ENCODE results near the gene FOXP1. TPM values are rescaled to one million over a fixed set of nuclear protein-coding genes. Genes with fewer than 3 reads are reported as not detected.
A peak's percentile ranks its signal among the peaks of the same experiment; 100 is the strongest.

Gene FOXP1
- total and polyA plus RNA-seq, 2 of the 13 experiments (the other 11 are each of a cell fraction or from before 2014, with no cell fraction given) = 40.4 to 59.0 TPM

GRCh38 chr3:71033681-71034220 is 549.8 kb downstream of the FOXP1 start:
- H3K79me2 ChIP-seq (ENCODE audit: insufficient read depth, low read length) = peaks cover 25% of the 10 kb centered on the region
- no peak overlapping the region for H3K27ac ChIP-seq (ENCODE audit: extremely low read length, insufficient read depth, low read length)
- H3K4me1 ChIP-seq (ENCODE audit: insufficient read depth, low read length) = peaks cover 26% of the 10 kb centered on the region
- H3K9ac ChIP-seq (ENCODE audit: insufficient read depth, low read depth, low read length) = no peak overlapping the region
- TF ChIP-seq RBM22 (optimal IDR thresholded peaks at IDR 0.05; ENCODE audit: low read length) (peak; percentile 55), ZNF362 (CRISPR knock-in tag; IDR thresholded peaks at IDR 0.05; ENCODE audit: borderline replicate concordance) (no peak)
- ChIA-PET CTCF (ENCODE audit: low intra/inter-chr PET ratio, low total read pairs) (no interaction called here), POLR2A (no interaction called here)
- peaks cover 19 to 71% of the 10 kb centered on the region in 2 experiments for H3K36me3 ChIP-seq (replicated peaks in 1 of 2; ENCODE audit: control insufficient read depth in 1 of 2, insufficient read depth in 2 of 2, low read length in 2 of 2)
- no peaks in the 10 kb centered on the region for H3K9me3 ChIP-seq (ENCODE audit: low read length)
- 99% methylated on average over 8 of the region's 9 CpGs for WGBS (ENCODE audit: low lambda C conversion rate)
- FAIRE-seq (no peak), ATAC-seq (no peak), DNase-seq (ENCODE audit: low spot score) (no peak)
- H4K20me1 ChIP-seq (ENCODE audit: insufficient read depth, low read length) = 0 out of 2 replicates have a peak, but pooled peaks cover 4% of the 10 kb centered on the region
- no peaks in the 10 kb centered on the region for H3K27me3 ChIP-seq (ENCODE audit: control insufficient read depth in 1 of 2, insufficient read depth in 2 of 2, low read length in 2 of 2)
- BruUV-seq (replicated peaks) = no TSS peak
- no peak overlapping the region for H3K4me3 ChIP-seq (replicated peaks in 1 of 3; ENCODE audit: insufficient read depth in 1 of 3, low read depth in 2 of 3, low read length in 3 of 3)
- intact Hi-C loops (cut with micrococcal nuclease; ENCODE audit: unreplicated experiment) = no loop called here
- in situ Hi-C loops (cut with HindIII; ENCODE audit: extremely low pct_ligation_motif_present, low pct_unique_long_range_greater_than_20kb) = no loop called here
- H3K4me2 ChIP-seq (ENCODE audit: low read depth, low read length) = no peak overlapping the region
- H2AFZ ChIP-seq (ENCODE audit: low read length) = no peak overlapping the region

- intact Hi-C loops (cut with micrococcal nuclease; ENCODE audit: unreplicated experiment) = no loop called here
These were observed 551.5 kb downstream of the FOXP1 start for GRCh38 chr3:71031914-71032521.

More at GRCh38 chr3:71031914-71032521, 551.5 kb downstream of the FOXP1 start:
- Histone ChIP-seq H3K4me3 (replicated peaks in 1 of 3; ENCODE audit: insufficient read depth in 1 of 3, low read depth in 2 of 3, low read length in 3 of 3) (no peak overlapping the region), H3K27ac (ENCODE audit: extremely low read length, insufficient read depth, low read length) (no peak overlapping the region), H3K27me3 (ENCODE audit: control insufficient read depth in 1 of 2, insufficient read depth in 2 of 2, low read length in 2 of 2) (no peaks in the 10 kb centered on the region), H3K36me3 (replicated peaks in 1 of 2; ENCODE audit: control insufficient read depth in 1 of 2, insufficient read depth in 2 of 2, low read length in 2 of 2) (peaks cover 13 to 54% of the 10 kb centered on the region in 2 experiments), H3K9ac (ENCODE audit: insufficient read depth, low read depth, low read length) (no peak overlapping the region), H4K20me1 (ENCODE audit: insufficient read depth, low read length) (0 out of 2 replicates have a peak, but pooled peaks cover 4% of the 10 kb centered on the region), H3K4me1 (ENCODE audit: insufficient read depth, low read length) (peaks cover 38% of the 10 kb centered on the region), H2AFZ (ENCODE audit: low read length) (no peak overlapping the region), H3K4me2 (ENCODE audit: low read depth, low read length) (no peak overlapping the region), H3K9me3 (ENCODE audit: low read length) (no peaks in the 10 kb centered on the region), H3K79me2 (ENCODE audit: insufficient read depth, low read length) (peaks cover 25% of the 10 kb centered on the region)
- 97% methylated on average over 13 of the region's 13 CpGs for WGBS (ENCODE audit: low lambda C conversion rate)
- no peak for ATAC-seq
- no TSS peak for BruUV-seq (replicated peaks)
- DNase-seq (ENCODE audit: low spot score) = no peak
- in situ Hi-C loops (cut with HindIII; ENCODE audit: extremely low pct_ligation_motif_present, low pct_unique_long_range_greater_than_20kb) = no loop called here
- POLR2A ChIA-PET = no interaction called here
- no peak for FAIRE-seq
- no peak for TF ChIP-seq KMT2A (CRISPR knock-in tag; IDR thresholded peaks at IDR 0.05)
- TF ChIP-seq ZNF12 (CRISPR knock-in tag; IDR thresholded peaks at IDR 0.05) = peak; percentile 55; the same call in 1 of the 2 replicates
- CTCF ChIA-PET (ENCODE audit: low intra/inter-chr PET ratio, low total read pairs) = no interaction called here
